ENCODE results near the gene FAM149B1. TPM values are rescaled to one million over a fixed set of nuclear protein-coding genes. Genes with fewer than 3 reads are reported as not detected.

Gene FAM149B1
- total and polyA plus RNA-seq, 3 donors from 2014 or later, result 28.7 to 65.1 (median 42.0) TPM

DNA sequence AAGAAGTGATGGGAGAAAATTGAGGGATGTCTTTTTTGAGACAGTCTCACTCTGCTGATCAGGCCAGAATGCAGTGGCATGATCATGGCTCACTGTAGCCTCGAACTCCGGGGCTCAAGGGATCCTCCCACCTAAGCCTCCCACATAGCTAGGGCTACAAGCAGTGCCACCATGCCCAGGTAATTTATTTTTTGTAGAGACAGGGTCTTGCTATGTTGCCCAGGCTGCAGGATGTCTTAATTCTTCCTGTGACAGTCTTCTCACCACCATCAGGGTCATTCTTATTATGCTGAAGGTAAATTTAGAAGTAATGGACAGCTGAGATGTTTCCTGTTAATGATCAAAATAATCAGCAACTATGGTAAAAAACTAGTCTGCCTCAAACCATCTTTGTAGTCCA lies 72.0 kb downstream of the FAM149B1 start:
- WGBS, 2 donors, result 63 to 72% methylated on average over 2 of the region's 2 CpGs
- no peak for DNase-seq
- intact Hi-C loops (cut with DNase I; ENCODE audit: low total_unique reads), result no loop called here

DNA sequence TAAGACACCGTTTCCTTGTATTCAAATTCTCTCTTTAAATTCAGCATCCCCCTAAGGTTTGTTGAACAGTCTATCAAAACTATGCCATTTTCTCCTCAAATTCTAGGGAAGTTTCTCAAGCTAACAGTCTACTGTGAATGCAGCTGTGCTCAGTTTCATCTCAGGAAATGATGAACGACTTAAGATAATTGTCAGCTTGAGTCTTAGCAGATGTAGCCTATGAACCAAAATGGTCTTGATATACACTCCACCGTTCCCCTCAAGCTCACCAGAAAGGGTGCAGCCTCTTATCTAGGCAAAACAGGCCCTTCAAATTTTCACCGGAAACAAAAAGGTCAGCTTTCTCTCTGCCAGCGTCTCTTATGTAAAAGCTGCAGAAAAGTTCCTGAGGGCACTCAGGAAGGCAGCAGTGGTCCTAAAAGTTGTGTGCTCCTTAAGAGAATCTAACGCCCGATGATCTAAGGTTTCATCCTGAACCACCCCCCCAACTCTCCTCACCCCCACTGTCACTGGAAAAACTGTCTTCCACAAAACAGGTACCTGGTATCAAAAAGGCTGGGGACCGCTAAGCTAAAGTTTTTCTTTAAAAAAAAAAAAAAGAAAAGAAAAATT lies 77.1 kb downstream of the FAM149B1 start:
- intact Hi-C loops (cut with DNase I; ENCODE audit: low total_unique reads), result no loop called here
- Histone ChIP-seq H3K4me3 (no peak overlapping the region), H3K27ac (no peak overlapping the region), H3K27me3 (no peaks in the 10 kb centered on the region), H3K9me3 (no peaks in the 10 kb centered on the region), H3K36me3 (ENCODE audit: low read depth, missing control alignments) (no peaks in the 10 kb centered on the region), H3K4me1 (peaks cover 13% of the 10 kb centered on the region)
- TF ChIP-seq, protein P1, sequence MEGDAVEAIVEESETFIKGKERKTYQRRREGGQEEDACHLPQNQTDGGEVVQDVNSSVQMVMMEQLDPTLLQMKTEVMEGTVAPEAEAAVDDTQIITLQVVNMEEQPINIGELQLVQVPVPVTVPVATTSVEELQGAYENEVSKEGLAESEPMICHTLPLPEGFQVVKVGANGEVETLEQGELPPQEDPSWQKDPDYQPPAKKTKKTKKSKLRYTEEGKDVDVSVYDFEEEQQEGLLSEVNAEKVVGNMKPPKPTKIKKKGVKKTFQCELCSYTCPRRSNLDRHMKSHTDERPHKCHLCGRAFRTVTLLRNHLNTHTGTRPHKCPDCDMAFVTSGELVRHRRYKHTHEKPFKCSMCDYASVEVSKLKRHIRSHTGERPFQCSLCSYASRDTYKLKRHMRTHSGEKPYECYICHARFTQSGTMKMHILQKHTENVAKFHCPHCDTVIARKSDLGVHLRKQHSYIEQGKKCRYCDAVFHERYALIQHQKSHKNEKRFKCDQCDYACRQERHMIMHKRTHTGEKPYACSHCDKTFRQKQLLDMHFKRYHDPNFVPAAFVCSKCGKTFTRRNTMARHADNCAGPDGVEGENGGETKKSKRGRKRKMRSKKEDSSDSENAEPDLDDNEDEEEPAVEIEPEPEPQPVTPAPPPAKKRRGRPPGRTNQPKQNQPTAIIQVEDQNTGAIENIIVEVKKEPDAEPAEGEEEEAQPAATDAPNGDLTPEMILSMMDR (IDR thresholded peaks at IDR 0.05), result no peak
- TF ChIP-seq POLR2A (IDR thresholded peaks at IDR 0.05), result no peak
- DNase-seq, result no peak
- 56 to 61% methylated on average over 8 of the region's 8 CpGs for WGBS, 2 donors

More for the DNA sequence above, 72.0 kb downstream of the FAM149B1 start:
- TF ChIP-seq, protein P1 (IDR thresholded peaks at IDR 0.05), result no peak
- TF ChIP-seq POLR2A (IDR thresholded peaks at IDR 0.05), result no peak
- no peaks in the 10 kb centered on the region for H3K4me1 ChIP-seq
- no peaks in the 10 kb centered on the region for H3K9me3 ChIP-seq
- H3K27me3 ChIP-seq, result no peaks in the 10 kb centered on the region
- no peak overlapping the region for H3K4me3 ChIP-seq
- no peak overlapping the region for H3K27ac ChIP-seq
- H3K36me3 ChIP-seq (ENCODE audit: low read depth, missing control alignments), result no peaks in the 10 kb centered on the region

DNA sequence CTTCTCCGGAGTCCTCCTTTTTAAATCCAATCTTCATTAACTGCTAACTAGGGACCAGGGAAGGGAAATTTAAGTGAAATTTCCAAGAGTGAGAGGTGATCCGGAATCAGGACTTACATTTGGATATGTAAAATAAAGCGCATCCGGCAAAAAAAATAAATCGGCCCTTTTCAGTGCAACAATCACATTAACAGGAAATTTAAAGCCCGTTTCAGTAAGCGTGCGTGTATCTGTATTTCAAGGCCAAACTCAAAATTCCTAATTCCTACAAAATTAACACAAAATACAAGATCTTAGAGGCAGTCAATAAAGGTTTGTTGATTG lies 78.4 kb downstream of the FAM149B1 start:
- no peak for DNase-seq
- Histone ChIP-seq H3K9me3 (no peaks in the 10 kb centered on the region), H3K27me3 (no peaks in the 10 kb centered on the region), H3K36me3 (ENCODE audit: low read depth, missing control alignments) (no peaks in the 10 kb centered on the region), H3K27ac (peak overlapping the region; percentile 74 to 90), H3K4me1 (peaks cover 21% of the 10 kb centered on the region), H3K4me3 (peak overlapping the region; percentile 80 to 88)
- intact Hi-C loops (cut with DNase I; ENCODE audit: low total_unique reads), result no loop called here
- WGBS, 2 donors, result 1% methylated on average over 8 of the region's 8 CpGs
- no peak for TF ChIP-seq POLR2A (IDR thresholded peaks at IDR 0.05)
- TF ChIP-seq, protein P1 (IDR thresholded peaks at IDR 0.05), result no peak

DNA sequence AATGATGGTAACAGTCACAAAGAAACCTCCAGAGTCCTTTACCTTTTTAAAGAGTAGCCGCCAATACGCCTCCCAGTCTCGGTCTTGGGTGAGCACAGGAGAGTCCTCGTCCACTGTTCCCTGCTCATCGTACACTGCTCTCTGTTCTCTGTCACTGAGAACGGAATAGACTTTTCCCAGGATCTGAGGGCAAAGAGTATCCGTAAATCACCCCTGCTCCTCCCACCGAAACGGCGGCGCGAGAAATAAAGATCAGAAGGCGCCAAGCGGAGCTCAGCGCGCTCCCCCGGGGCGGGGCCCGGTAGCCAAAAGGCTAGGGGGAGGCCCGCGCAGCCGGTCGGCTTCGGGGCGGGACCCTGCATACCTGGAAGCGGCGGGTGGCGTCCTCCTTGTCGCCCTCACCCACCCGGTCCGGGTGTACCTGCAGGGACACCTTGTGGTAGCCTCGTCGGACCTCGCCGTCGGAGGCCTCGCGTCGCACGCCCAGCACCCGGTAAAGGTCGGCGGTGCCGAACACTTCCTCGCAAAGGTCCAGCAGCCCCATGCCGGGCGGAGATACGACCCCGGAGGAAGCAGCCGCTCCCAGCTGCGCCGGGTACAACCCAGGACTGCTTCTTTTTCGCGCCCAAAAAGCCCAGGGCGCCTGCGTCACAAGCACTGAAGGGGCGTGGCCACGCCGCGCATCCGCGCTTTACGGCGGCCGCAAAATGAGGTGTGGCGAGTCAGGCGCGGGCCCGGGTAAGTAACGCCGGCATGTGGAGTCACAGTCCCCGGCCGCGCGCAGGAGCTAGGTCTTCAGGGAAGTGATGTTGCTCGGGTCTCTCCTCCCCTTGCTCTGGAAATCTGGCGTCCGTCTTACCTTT lies 79.0 kb downstream of the FAM149B1 start, which contains the start of gene DNAJC9:
Gene DNAJC9, minus strand, starts transcription at position 610 of the 863 bp plus-strand sequence. Its CDS starts 66 bp downstream, at position 544.
- intact Hi-C loops (cut with DNase I; ENCODE audit: low total_unique reads), result no loop called here
- WGBS, 2 donors, result 0 to 1% methylated on average over 48 to 72 of the region's 78 CpGs
- H3K4me1 ChIP-seq, result peaks cover 27% of the 10 kb centered on the region
- H3K27ac ChIP-seq, result peak within 1 kb of the TSS; percentile 74 to 90
- H3K27me3 ChIP-seq, result no peaks in the 10 kb centered on the region
- peak; percentile 98 for DNase-seq
- H3K36me3 ChIP-seq (ENCODE audit: low read depth, missing control alignments), result no peaks in the 10 kb centered on the region
- TF ChIP-seq POLR2A (IDR thresholded peaks at IDR 0.05), result peak; percentile 20
- TF ChIP-seq, protein P1 (IDR thresholded peaks at IDR 0.05), result no peak
- H3K4me3 ChIP-seq, result peak within 1 kb of the TSS; percentile 80 to 88
- no peaks in the 10 kb centered on the region for H3K9me3 ChIP-seq

Measured in testis (tissue), 3 donors.